22Rv1 (cell line): ENCODE results near the gene TOGARAM1.

Experiments used
- CTCF ChIP-seq: fragments of 450-650 bp; IDR thresholded peaks from 2 replicates; pipeline ENCODE4 v1.5.1; 2017; ENCODE audit warnings: mild to moderate bottlenecking
- ZFX ChIP-seq: fragments of 450-650 bp; IDR thresholded peaks from 2 replicates; pipeline ENCODE4 v1.6.1; 2017; ENCODE audit warnings: antibody characterized with exemption, borderline replicate concordance

- no peak for TF ChIP-seq CTCF
- no peak for TF ChIP-seq ZFX
Observed at GRCh38 chr14:45118594-45118993, 156.6 kb downstream of the TOGARAM1 start.
